IMR-90 (cell line): ENCODE measurements around the gene C10orf105. TPM values are rescaled to one million over a fixed set of nuclear protein-coding genes. Genes with fewer than 3 reads are reported as not detected.

Source experiments
- ATAC-seq: fragments of 200-7000 bp; cut with Tn5 transposase; 2 replicates; pipeline ENCODE4 v1.9.1; 2020; ENCODE audit warnings: low read depth, mild to moderate bottlenecking, moderate library complexity
- BruUV-seq: library from RNA; stranded (reverse); fragments of 400-500 nt; replicated peaks from 2 replicates; lab custom pipeline; 2021; lab: Mats Ljungman, UMichigan
- CTCF ChIA-PET: fragments of 300-600 bp; formaldehyde crosslinking; extraction: SDS; loops from one replicate; lab custom pipeline; 2021; ENCODE audit warnings: antibody characterized with exemption; lab: Yijun Ruan, JAX
- POLR2A ChIA-PET: fragments of 300-600 bp; sonication (Branson Sonifier 250); formaldehyde crosslinking; loops from one replicate; lab custom pipeline; 2022; ENCODE audit warnings: antibody characterized with exemption; ENCODE audit not compliant: unreplicated experiment; lab: Charles Lee
- DNase-seq: peaks from one replicate; pipeline ENCODE4 v3.0.0; 2013
- H2AFZ ChIP-seq: replicated peaks from 2 replicates; pipeline ENCODE3; 2013; ENCODE audit warnings: low read length, mild to moderate bottlenecking; ENCODE audit not compliant: poor library complexity
- H2AK5ac ChIP-seq: 2 replicates; pipeline ENCODE4 v1.6.1; 2013; ENCODE audit warnings: low read depth, low read length, inconsistent platforms
- H2AK9ac ChIP-seq: replicated peaks from 2 replicates; pipeline ENCODE3; 2013; ENCODE audit warnings: mild to moderate bottlenecking, low read depth, low read length, moderate library complexity; ENCODE audit not compliant: poor library complexity
- H2BK120ac ChIP-seq: 2 replicates; pipeline ENCODE4 v1.6.1; 2013; ENCODE audit warnings: low read depth, low read length, inconsistent platforms
- H2BK15ac ChIP-seq: 3 replicates; pipeline ENCODE4 v1.6.1; 2013; ENCODE audit warnings: low read depth, low read length, inconsistent platforms
- H2BK20ac ChIP-seq: 2 replicates; pipeline ENCODE4 v1.6.1; 2013; ENCODE audit warnings: low read depth, mild to moderate bottlenecking, inconsistent platforms, low read length, moderate library complexity
- H2BK5ac ChIP-seq: 2 replicates; pipeline ENCODE4 v1.6.1; 2013; ENCODE audit warnings: mild to moderate bottlenecking, low read depth, low read length, inconsistent platforms; ENCODE audit not compliant: poor library complexity, severe bottlenecking
- H3K14ac ChIP-seq: replicated peaks from 2 replicates; pipeline ENCODE4 v1.6.1; 2013; ENCODE audit warnings: low read depth, low read length, inconsistent platforms
- H3K18ac ChIP-seq: 2 replicates; pipeline ENCODE4 v1.6.1; 2013; ENCODE audit warnings: low read depth, low read length, control low read depth
- H3K23ac ChIP-seq: 2 replicates; pipeline ENCODE4 v1.6.1; 2013; ENCODE audit warnings: low read depth, low read length, inconsistent platforms
- H3K27ac ChIP-seq: 2 replicates; pipeline ENCODE4 v1.5.1; 2013; ENCODE audit warnings: mild to moderate bottlenecking, control low read depth, low read length; ENCODE audit not compliant: insufficient read depth
- H3K27me3 ChIP-seq: 2 replicates; pipeline ENCODE4 v1.6.1; 2013; ENCODE audit warnings: low read length; ENCODE audit not compliant: control insufficient read depth, insufficient read depth
- H3K36me3 ChIP-seq: 2 replicates; pipeline ENCODE4 v1.6.1; 2013; ENCODE audit warnings: low read length, mixed read lengths; ENCODE audit not compliant: control insufficient read depth, insufficient read depth
- H3K4ac ChIP-seq: 2 replicates; pipeline ENCODE4 v1.6.1; 2013; ENCODE audit warnings: low read depth, low read length, inconsistent platforms
- H3K4me1 ChIP-seq: 2 replicates; pipeline ENCODE4 v1.6.1; 2013; ENCODE audit warnings: low read length, mixed read lengths; ENCODE audit not compliant: control insufficient read depth, insufficient read depth
- H3K4me2 ChIP-seq: 2 replicates; pipeline ENCODE4 v1.6.1; 2013; ENCODE audit warnings: low read depth, mild to moderate bottlenecking, control low read depth, low read length, moderate library complexity
- H3K4me3 ChIP-seq: 2 replicates; pipeline ENCODE4 v1.5.1; 2013; ENCODE audit warnings: low read depth, mild to moderate bottlenecking, control low read depth, low read length, moderate library complexity; ENCODE audit not compliant: insufficient read depth
- H3K56ac ChIP-seq: 2 replicates; pipeline ENCODE4 v1.6.1; 2013; ENCODE audit warnings: low read length, inconsistent platforms; ENCODE audit not compliant: insufficient read depth; ENCODE audit errors: extremely low read depth
- H3K79me1 ChIP-seq, 2 experiments: 2 replicates each; pipeline ENCODE4 v1.6.1; 2013; ENCODE audit warnings: low read length in 2 of 2, inconsistent platforms in 1 of 2, low read depth in 1 of 2
- H3K9ac ChIP-seq: 2 replicates; pipeline ENCODE4 v1.6.1; 2013; ENCODE audit warnings: low read depth, low read length, control low read depth
- H3K9me1 ChIP-seq: 2 replicates; pipeline ENCODE4 v1.6.1; 2013; ENCODE audit warnings: low read length, inconsistent platforms; ENCODE audit not compliant: insufficient read depth
- H3K9me3 ChIP-seq: 2 replicates; pipeline ENCODE4 v1.6.1; 2013; ENCODE audit warnings: low read length; ENCODE audit not compliant: control insufficient read depth, insufficient read depth
- H4K20me1 ChIP-seq: 2 replicates; pipeline ENCODE4 v1.6.1; 2013; ENCODE audit warnings: low read length, inconsistent platforms; ENCODE audit not compliant: insufficient read depth
- H4K5ac ChIP-seq: 2 replicates; pipeline ENCODE4 v1.6.1; 2013; ENCODE audit warnings: mild to moderate bottlenecking, low read depth, low read length, control low read depth
- H4K8ac ChIP-seq, 2 experiments: 2 replicates each; pipeline ENCODE4 v1.6.1; 2013; ENCODE audit warnings: low read depth in 2 of 2, low read length in 2 of 2, control low read depth in 1 of 2, inconsistent platforms in 1 of 2
- H4K91ac ChIP-seq: 2 replicates; pipeline ENCODE4 v1.6.1; 2013; ENCODE audit warnings: low read depth, low read length, inconsistent platforms; ENCODE audit not compliant: insufficient read depth
- BHLHE40 ChIP-seq: fragments of 150-350 bp; IDR thresholded peaks from 2 replicates; pipeline ENCODE4 v1.6.1; 2016; ENCODE audit warnings: mild to moderate bottlenecking, low read depth, low read length
- CEBPB ChIP-seq: IDR thresholded peaks from 2 replicates; pipeline ENCODE4 v1.6.1; 2012; ENCODE audit warnings: low read depth, low read length, improper control_type of control experiment
- MXI1 ChIP-seq: IDR thresholded peaks from 2 replicates; pipeline ENCODE4 v1.6.1; 2012; ENCODE audit warnings: low read depth, mild to moderate bottlenecking, low read length, moderate library complexity, borderline replicate concordance
- SMC3 ChIP-seq: fragments of 150-350 bp; IDR thresholded peaks from 2 replicates; pipeline ENCODE4 v1.6.1; 2016; ENCODE audit warnings: low read depth, mild to moderate bottlenecking, antibody characterized with exemption, low read length, moderate library complexity
- WGBS, 2 experiments: methylation state at CpG; one replicate each; pipeline versions ENCODE4 v1.1.5 to v1.1.7; 2013; ENCODE audit warnings: missing lambda C conversion rate in 2 of 2; ENCODE audit not compliant: insufficient read length in 1 of 2; ENCODE audit errors: extremely low coverage in 2 of 2; 5-methylcytosine and 5-hydroxymethylcytosine counted together
- dilution Hi-C: fragments of 300-500 bp; cut with HindIII; formaldehyde crosslinking; loops from one replicate; pipeline ENCODE4 v1.14.3; 2018; ENCODE audit warnings: low sequenced_read_pairs; ENCODE audit not compliant: unreplicated experiment
- in situ Hi-C: fragments of 300-500 bp; cut with MboI; formaldehyde crosslinking; loops from 3 replicates; pipeline ENCODE4 v1.14.3; 2019; ENCODE audit warnings: low sequenced_read_pairs, inconsistent platforms, mixed read lengths
- intact Hi-C: fragments of 100-400 bp; cut with micrococcal nuclease; formaldehyde crosslinking; loops from 2 replicates; pipeline ENCODE4 v1.10.0; 2022
- polyA plus RNA-seq, 3 experiments: library from polyadenylated mRNA; depleted of rRNA; stranded (reverse); fragments of >200 nt; gene quantifications; 2 replicates each; pipeline ENCODE4 v1.2.3, GENCODE V29; 2012; ENCODE audit warnings: low replicate concordance in 1 of 3
- total RNA-seq: library from RNA; depleted of rRNA; stranded (reverse); fragments of >200 nt; gene quantifications from 2 replicates; pipeline ENCODE4 v1.2.3, GENCODE V29; 2012
- TF ChIP-seq, protein P1 (sequence below): fragments of 150-350 bp; IDR thresholded peaks from 2 replicates; pipeline ENCODE4 v1.6.1; 2017; ENCODE audit warnings: mild to moderate bottlenecking, antibody characterized with exemption, low read length, low read depth

The C10orf105 gene
- total and polyA plus RNA-seq, 2 of the 4 experiments (the other 2 are of a cell fraction) = under 0.01 TPM; not detected in 1

GRCh38 chr10:71763352-71764127 lies 44.0 kb upstream of the C10orf105 start:
- Histone ChIP-seq H3K18ac (peak overlapping the region; percentile 24; the same call in 1 of the 2 replicates), H3K9ac (no peak overlapping the region), H3K56ac (no peak overlapping the region), H3K79me1 (peaks cover 0 to 3% of the 10 kb centered on the region in 2 experiments; a peak in 2 of 4 replicates), H4K5ac (peak overlapping the region; percentile 53), H2AK9ac (peak overlapping the region; percentile 69), H3K9me3 (no peaks in the 10 kb centered on the region), H3K27ac (peak overlapping the region; percentile 28; the same call in 1 of the 2 replicates), H3K14ac (peak overlapping the region; percentile 22; the same call in 1 of the 2 replicates), H4K8ac (no peak overlapping the region), H3K4me1 (peaks cover 43% of the 10 kb centered on the region), H3K4me3 (no peak overlapping the region), H4K91ac (peak overlapping the region; percentile 66; the same call in 1 of the 2 replicates), H2BK5ac (no peak overlapping the region), H4K20me1 (no peaks in the 10 kb centered on the region), H3K23ac (peak overlapping the region; percentile 28; the same call in 1 of the 2 replicates), H3K9me1 (peaks cover 23% of the 10 kb centered on the region), H3K4me2 (no peak overlapping the region), H2AFZ (no peak overlapping the region), H2BK20ac (peak overlapping the region; percentile 94; the same call in 1 of the 2 replicates), H2AK5ac (peak overlapping the region; percentile 29; the same call in 1 of the 2 replicates), H3K27me3 (no peaks in the 10 kb centered on the region), H2BK120ac (peak overlapping the region; percentile 73), H3K4ac (peak overlapping the region; percentile 70), H2BK15ac (peak overlapping the region; percentile 64; the same call in 2 of the 3 replicates), H3K36me3 (peaks cover 8% of the 10 kb centered on the region; the same call in 1 of the 2 replicates)
- 34% methylated on average over 8 of the region's 11 CpGs; no CpG with 5 or more reads in 1 of the 2 experiments for WGBS, 2 experiments
- ChIA-PET POLR2A (no interaction called here), CTCF (interaction anchor here (0.6 to 0.9 kb wide), 2 partner anchors 44 to 67 kb away, joined by 4 read pairs; no protein-coding TSS in a partner anchor)
- DNase-seq = peak; percentile 52
- no TSS peak for BruUV-seq
- TF ChIP-seq BHLHE40 = no peak
- TF ChIP-seq CEBPB = no peak
- TF ChIP-seq MXI1 = no peak
- no peak for TF ChIP-seq SMC3
- TF ChIP-seq, protein P1, sequence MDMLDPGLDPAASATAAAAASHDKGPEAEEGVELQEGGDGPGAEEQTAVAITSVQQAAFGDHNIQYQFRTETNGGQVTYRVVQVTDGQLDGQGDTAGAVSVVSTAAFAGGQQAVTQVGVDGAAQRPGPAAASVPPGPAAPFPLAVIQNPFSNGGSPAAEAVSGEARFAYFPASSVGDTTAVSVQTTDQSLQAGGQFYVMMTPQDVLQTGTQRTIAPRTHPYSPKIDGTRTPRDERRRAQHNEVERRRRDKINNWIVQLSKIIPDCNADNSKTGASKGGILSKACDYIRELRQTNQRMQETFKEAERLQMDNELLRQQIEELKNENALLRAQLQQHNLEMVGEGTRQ = no peak
- no peak for ATAC-seq
- in situ Hi-C loops = no loop called here
- dilution Hi-C loops = no loop called here
- intact Hi-C loops = no loop called here
